GM23338 (cell line): ENCODE data around the gene TMEM200A. TPM values are rescaled to one million over a fixed set of nuclear protein-coding genes. Genes with fewer than 3 reads are reported as not detected.

Experiments used
- ATAC-seq: fragments of 200-7000 bp; cut with Tn5 transposase; 3 replicates; pipeline ENCODE4 v1.9.1; 2020
- DNase-seq: peaks from one replicate; pipeline ENCODE4 v3.0.0-alpha.2; 2015; ENCODE audit warnings: low spot score
- H2AFZ ChIP-seq: fragments of 200-600 bp; sonication (generic); 2 replicates; pipeline ENCODE4 v1.8.0; 2016; ENCODE audit warnings: antibody characterized with exemption, mild to moderate bottlenecking, moderate library complexity
- H3F3A ChIP-seq: fragments of 200-600 bp; sonication (generic); replicated peaks from 2 replicates; pipeline ENCODE4 v1.8.0; 2017; ENCODE audit warnings: antibody characterized with exemption, mixed run types, low read depth
- H3K27ac ChIP-seq: fragments of 200-600 bp; sonication (generic); 2 replicates; pipeline ENCODE4 v1.6.1; 2016; ENCODE audit warnings: low read depth
- H3K27me3 ChIP-seq: fragments of 200-600 bp; sonication (generic); 2 replicates; pipeline ENCODE4 v1.8.0; 2016; ENCODE audit warnings: mild to moderate bottlenecking, mixed run types, moderate library complexity; ENCODE audit not compliant: insufficient read depth
- H3K36me3 ChIP-seq: fragments of 200-600 bp; sonication (generic); 2 replicates; pipeline ENCODE4 v1.8.0; 2016; ENCODE audit warnings: mild to moderate bottlenecking; ENCODE audit not compliant: insufficient read depth
- H3K4me1 ChIP-seq: fragments of 200-600 bp; sonication (generic); 2 replicates; pipeline ENCODE4 v1.8.0; 2016; ENCODE audit warnings: mild to moderate bottlenecking, moderate library complexity; ENCODE audit not compliant: insufficient read depth
- H3K4me2 ChIP-seq: fragments of 200-600 bp; sonication (generic); 2 replicates; pipeline ENCODE4 v1.7.1; 2017; ENCODE audit warnings: mixed run types
- H3K4me3 ChIP-seq: fragments of 200-600 bp; sonication (generic); 2 replicates; pipeline ENCODE4 v1.6.1; 2016; ENCODE audit warnings: mixed run types
- H3K79me2 ChIP-seq: fragments of 200-600 bp; sonication (generic); replicated peaks from 2 replicates; pipeline ENCODE4 v1.8.0; 2017; ENCODE audit warnings: mild to moderate bottlenecking; ENCODE audit not compliant: insufficient read depth
- H3K9me2 ChIP-seq: fragments of 200-600 bp; sonication (generic); 2 replicates; pipeline ENCODE4 v1.8.0; 2017; ENCODE audit not compliant: insufficient read depth
- H4K20me1 ChIP-seq: fragments of 200-600 bp; sonication (generic); replicated peaks from 2 replicates; pipeline ENCODE4 v1.8.0; 2017; ENCODE audit warnings: mild to moderate bottlenecking; ENCODE audit not compliant: insufficient read depth
- H3K27ac Mint-ChIP-seq: 2 replicates; pipeline ENCODE4 v1.8.0; 2020; ENCODE audit warnings: inconsistent platforms, mild to moderate bottlenecking, moderate library complexity, mixed read lengths
- H3K27me3 Mint-ChIP-seq: 3 replicates; pipeline ENCODE4 v1.8.0; 2022; ENCODE audit warnings: low read depth, mild to moderate bottlenecking, moderate library complexity, mixed read lengths, inconsistent platforms; ENCODE audit not compliant: insufficient read depth, poor library complexity
- H3K36me3 Mint-ChIP-seq: 3 replicates; pipeline ENCODE4 v1.8.0; 2021; ENCODE audit warnings: low read depth, mild to moderate bottlenecking, inconsistent platforms, moderate library complexity, mixed read lengths
- H3K4me1 Mint-ChIP-seq: 3 replicates; pipeline ENCODE4 v1.8.0; 2020; ENCODE audit warnings: mild to moderate bottlenecking, inconsistent platforms, mixed read lengths
- H3K4me3 Mint-ChIP-seq: 3 replicates; pipeline ENCODE4 v1.8.0; 2021; ENCODE audit warnings: moderate library complexity, mild to moderate bottlenecking, inconsistent platforms, mixed read lengths
- H3K9me3 Mint-ChIP-seq: 3 replicates; pipeline ENCODE4 v1.8.0; 2020; ENCODE audit warnings: moderate library complexity, mild to moderate bottlenecking, inconsistent platforms, mixed read lengths
- CREB1 ChIP-seq: fragments of 250-450 bp; sonication (Bioruptor Pico); IDR thresholded peaks from 2 replicates; pipeline ENCODE4 v1.5.0; 2020; ENCODE audit warnings: low read depth, mild to moderate bottlenecking, moderate library complexity
- CTCF ChIP-seq, 2 experiments: fragments of 200-600 bp in 1 of 2; sonication (generic) in 1 of 2; conservative IDR thresholded peaks; 2 replicates each; pipeline versions ENCODE4 v1.5.1 to v1.6.1; 2016 to 2017; ENCODE audit warnings: antibody characterized with exemption in 2 of 2, low read depth in 2 of 2, mild to moderate bottlenecking in 2 of 2, moderate library complexity in 1 of 2
- ETS1 ChIP-seq: IDR thresholded peaks from 2 replicates; pipeline ENCODE4 v1.6.1; 2016; ENCODE audit warnings: antibody characterized with exemption
- EZH2 ChIP-seq: fragments of 200-600 bp; sonication (generic); IDR thresholded peaks from one replicate; pipeline ENCODE4 v1.8.0; 2017; ENCODE audit warnings: antibody characterized with exemption, mild to moderate bottlenecking, low read depth; ENCODE audit not compliant: unreplicated experiment
- EZH2phosphoT487 ChIP-seq: fragments of 200-600 bp; sonication (generic); IDR thresholded peaks from one replicate; pipeline ENCODE4 v1.8.1; 2018; ENCODE audit warnings: antibody characterized with exemption; ENCODE audit not compliant: unreplicated experiment
- JUNB ChIP-seq: IDR thresholded peaks from one replicate; pipeline ENCODE4 v1.6.1; 2016; ENCODE audit warnings: antibody characterized with exemption; ENCODE audit not compliant: unreplicated experiment
- NANOG ChIP-seq: IDR thresholded peaks from 2 replicates; pipeline ENCODE4 v1.6.1; 2016; ENCODE audit warnings: antibody characterized with exemption, borderline replicate concordance
- POLR2AphosphoS5 ChIP-seq: IDR thresholded peaks from 2 replicates; pipeline ENCODE4 v1.6.1; 2016; ENCODE audit warnings: antibody characterized with exemption, low read depth
- REST ChIP-seq: IDR thresholded peaks from one replicate; pipeline ENCODE4 v1.6.1; 2018; ENCODE audit warnings: antibody characterized with exemption; ENCODE audit not compliant: unreplicated experiment
- STAT1 ChIP-seq: IDR thresholded peaks from one replicate; pipeline ENCODE4 v1.6.1; 2016; ENCODE audit warnings: antibody characterized with exemption; ENCODE audit not compliant: unreplicated experiment
- ZNF114 ChIP-seq: fragments of 250-450 bp; sonication (Bioruptor Pico); IDR thresholded peaks from 2 replicates; pipeline ENCODE4 v1.5.0; 2020; ENCODE audit warnings: mild to moderate bottlenecking, moderate library complexity
- ZNF331 ChIP-seq: fragments of 250-450 bp; sonication (Bioruptor Pico); IDR thresholded peaks from 2 replicates; pipeline ENCODE4 v1.5.0; 2020; ENCODE audit warnings: low read depth, mild to moderate bottlenecking, moderate library complexity
- ZNF462 ChIP-seq: fragments of 250-450 bp; sonication (Bioruptor Pico); IDR thresholded peaks from 2 replicates; pipeline ENCODE4 v1.5.0; 2020; ENCODE audit warnings: mild to moderate bottlenecking, moderate library complexity
- polyA plus RNA-seq: library from polyadenylated mRNA; unstranded; fragments of >200 nt; fragmentation: Nextera tagmentation; extraction: Ambion mirVana; gene quantifications from 2 replicates; pipeline ENCODE4 v1.2.1, GENCODE V29; 2016
- total RNA-seq: library from RNA; depleted of rRNA; stranded (reverse); fragments of >200 nt; shearing (Covaris generic); gene quantifications from 2 replicates; pipeline ENCODE4 v1.2.3, GENCODE V29; 2014

TMEM200A gene
- total and polyA plus RNA-seq, 2 experiments from 2014 or later, result 7.1 to 22.7 TPM

- no peaks in the 10 kb centered on the region for H3F3A ChIP-seq
- no peaks in the 10 kb centered on the region for H3K9me2 ChIP-seq
- H3K27me3 ChIP-seq, result no peaks in the 10 kb centered on the region
- ATAC-seq (no peak), DNase-seq (no peak)
- Mint-ChIP-seq H3K9me3 (no peaks in the 10 kb centered on the region), H3K27ac (no peak overlapping the region), H3K4me1 (peaks cover 22% of the 10 kb centered on the region), H3K27me3 (no peaks in the 10 kb centered on the region), H3K4me3 (no peak overlapping the region), H3K36me3 (peaks cover 11% of the 10 kb centered on the region)
- H3K4me1 ChIP-seq, result peaks cover 18% of the 10 kb centered on the region
- H3K27ac ChIP-seq, result no peak overlapping the region
- H3K4me3 ChIP-seq, result no peak overlapping the region
- no peak overlapping the region for H3K4me2 ChIP-seq
- no peaks in the 10 kb centered on the region; the same call in none of the 2 replicates for H4K20me1 ChIP-seq
- peaks cover 7% of the 10 kb centered on the region; the same call in 1 of the 2 replicates for H3K79me2 ChIP-seq
- no peak for TF ChIP-seq STAT1
- TF ChIP-seq REST, result no peak
- no peak for TF ChIP-seq ETS1
- TF ChIP-seq ZNF462 (CRISPR knock-in tag), result no peak
- no peak for TF ChIP-seq NANOG
- no peak for TF ChIP-seq CTCF (conservative IDR thresholded peaks at IDR 0.05; ENCODE audit: low read depth in 2 of 2)
- no peak for TF ChIP-seq JUNB
- TF ChIP-seq POLR2AphosphoS5, result no peak
- no peak for TF ChIP-seq EZH2phosphoT487
- no peak for TF ChIP-seq ZNF331
- TF ChIP-seq CREB1, result no peak
- no peak for TF ChIP-seq EZH2
- no peak for TF ChIP-seq ZNF114 (CRISPR knock-in tag)
- H2AFZ ChIP-seq, result no peak overlapping the region
- no peaks in the 10 kb centered on the region for H3K36me3 ChIP-seq
These were observed 52.1 kb downstream of the TMEM200A start for GRCh38 chr6:130417951-130418350.
